ENCODE measurements around the gene RGS7. TPM values are rescaled to one million over a fixed set of nuclear protein-coding genes. Genes with fewer than 3 reads are reported as not detected.
"Not testable (repeated sequence)": the region's sequence is repeated elsewhere in the genome, so short reads cannot be mapped to it uniquely, and the experiment has no call there.

RGS7 gene
- polyA plus RNA-seq, 1 donor (not counting 4 experiments of a cell fraction or from before 2014, with no cell fraction given), result not detected

- no peak for FAIRE-seq
- DNase-seq (ENCODE audit: low read depth, low spot score), result no peak
- Histone ChIP-seq H3K9me3 (ENCODE audit: control insufficient read depth, low read depth, low read length) (no peaks in the 10 kb centered on the region), H3K27ac (ENCODE audit: control insufficient read depth, insufficient read depth, low read length) (no peak overlapping the region), H3K4me1 (ENCODE audit: control insufficient read depth, extremely low read depth, insufficient read depth, low read length) (no peaks in the 10 kb centered on the region), H3K9ac (ENCODE audit: control insufficient read depth, extremely low read depth, insufficient read depth, low read length) (no peak overlapping the region), H3K36me3 (ENCODE audit: control insufficient read depth in 2 of 2, extremely low read depth in 1 of 2, insufficient read depth in 2 of 2, low read length in 2 of 2) (no peaks in the 10 kb centered on the region), H3K79me2 (ENCODE audit: control insufficient read depth, insufficient read depth, low read length) (no peaks in the 10 kb centered on the region), H3K4me2 (ENCODE audit: control insufficient read depth, extremely low read depth, insufficient read depth, low read depth, low read length) (no peak overlapping the region), H3K4me3 (ENCODE audit: control insufficient read depth in 2 of 3, extremely low read depth in 1 of 3, insufficient read depth in 2 of 3, low read depth in 1 of 3, low read length in 3 of 3) (no peak overlapping the region), H3K9me1 (ENCODE audit: control insufficient read depth, extremely low read depth, insufficient read depth, low read length) (no peaks in the 10 kb centered on the region), H2AFZ (ENCODE audit: control insufficient read depth, low read length) (no peak overlapping the region), H3K27me3 (ENCODE audit: control insufficient read depth, extremely low read depth, insufficient read depth, low read length) (no peaks in the 10 kb centered on the region), H4K20me1 (ENCODE audit: control insufficient read depth, extremely low read depth, insufficient read depth, low read length) (no peaks in the 10 kb centered on the region)
- dilution Hi-C loops (cut with MboI; ENCODE audit: extremely low pct_ligation_motif_present, low sequenced_read_pairs), result no loop called here
- TF ChIP-seq, protein P1, sequence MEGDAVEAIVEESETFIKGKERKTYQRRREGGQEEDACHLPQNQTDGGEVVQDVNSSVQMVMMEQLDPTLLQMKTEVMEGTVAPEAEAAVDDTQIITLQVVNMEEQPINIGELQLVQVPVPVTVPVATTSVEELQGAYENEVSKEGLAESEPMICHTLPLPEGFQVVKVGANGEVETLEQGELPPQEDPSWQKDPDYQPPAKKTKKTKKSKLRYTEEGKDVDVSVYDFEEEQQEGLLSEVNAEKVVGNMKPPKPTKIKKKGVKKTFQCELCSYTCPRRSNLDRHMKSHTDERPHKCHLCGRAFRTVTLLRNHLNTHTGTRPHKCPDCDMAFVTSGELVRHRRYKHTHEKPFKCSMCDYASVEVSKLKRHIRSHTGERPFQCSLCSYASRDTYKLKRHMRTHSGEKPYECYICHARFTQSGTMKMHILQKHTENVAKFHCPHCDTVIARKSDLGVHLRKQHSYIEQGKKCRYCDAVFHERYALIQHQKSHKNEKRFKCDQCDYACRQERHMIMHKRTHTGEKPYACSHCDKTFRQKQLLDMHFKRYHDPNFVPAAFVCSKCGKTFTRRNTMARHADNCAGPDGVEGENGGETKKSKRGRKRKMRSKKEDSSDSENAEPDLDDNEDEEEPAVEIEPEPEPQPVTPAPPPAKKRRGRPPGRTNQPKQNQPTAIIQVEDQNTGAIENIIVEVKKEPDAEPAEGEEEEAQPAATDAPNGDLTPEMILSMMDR (optimal IDR thresholded peaks at IDR 0.05 in 1 of 3, IDR thresholded peaks at IDR 0.05 in 1 of 3, conservative IDR thresholded peaks at IDR 0.05 in 1 of 3; ENCODE audit: extremely low read depth in 1 of 3, insufficient read depth in 2 of 3, low read length in 3 of 3), result no peak
- TF ChIP-seq EZH2 (IDR thresholded peaks at IDR 0.05; ENCODE audit: low read length), result no peak
Measured at GRCh38 chr1:241143765-241144442, 213.1 kb downstream of the RGS7 start.

GRCh38 chr1:241142493-241142892 lies 214.5 kb downstream of the RGS7 start:
- Histone ChIP-seq H3K36me3 (ENCODE audit: control insufficient read depth in 2 of 2, extremely low read depth in 1 of 2, insufficient read depth in 2 of 2, low read length in 2 of 2) (no peaks in the 10 kb centered on the region), H3K27me3 (ENCODE audit: control insufficient read depth, extremely low read depth, insufficient read depth, low read length) (no peaks in the 10 kb centered on the region), H3K4me2 (ENCODE audit: control insufficient read depth, extremely low read depth, insufficient read depth, low read depth, low read length) (no peak overlapping the region), H4K20me1 (ENCODE audit: control insufficient read depth, extremely low read depth, insufficient read depth, low read length) (no peaks in the 10 kb centered on the region), H2AFZ (ENCODE audit: control insufficient read depth, low read length) (no peak overlapping the region), H3K9ac (ENCODE audit: control insufficient read depth, extremely low read depth, insufficient read depth, low read length) (no peak overlapping the region), H3K9me3 (ENCODE audit: control insufficient read depth, low read depth, low read length) (no peaks in the 10 kb centered on the region), H3K4me1 (ENCODE audit: control insufficient read depth, extremely low read depth, insufficient read depth, low read length) (no peaks in the 10 kb centered on the region), H3K79me2 (ENCODE audit: control insufficient read depth, insufficient read depth, low read length) (no peaks in the 10 kb centered on the region), H3K27ac (ENCODE audit: control insufficient read depth, insufficient read depth, low read length) (no peak overlapping the region), H3K4me3 (ENCODE audit: control insufficient read depth in 2 of 3, extremely low read depth in 1 of 3, insufficient read depth in 2 of 3, low read depth in 1 of 3, low read length in 3 of 3) (no peak overlapping the region), H3K9me1 (ENCODE audit: control insufficient read depth, extremely low read depth, insufficient read depth, low read length) (no peaks in the 10 kb centered on the region)
- DNase-seq (ENCODE audit: low read depth, low spot score), result no peak
- no peak for FAIRE-seq
- dilution Hi-C loops (cut with MboI; ENCODE audit: extremely low pct_ligation_motif_present, low sequenced_read_pairs), result no loop called here
- no peak for TF ChIP-seq EZH2 (IDR thresholded peaks at IDR 0.05; ENCODE audit: low read length)
- TF ChIP-seq, protein P1 (optimal IDR thresholded peaks at IDR 0.05 in 1 of 3, IDR thresholded peaks at IDR 0.05 in 1 of 3, conservative IDR thresholded peaks at IDR 0.05 in 1 of 3; ENCODE audit: extremely low read depth in 1 of 3, insufficient read depth in 2 of 3, low read length in 3 of 3), result no peak

- H3K9me3 ChIP-seq (ENCODE audit: control insufficient read depth, low read depth, low read length); H3K4me1 ChIP-seq (ENCODE audit: control insufficient read depth, extremely low read depth, insufficient read depth, low read length); H3K79me2 ChIP-seq (ENCODE audit: control insufficient read depth, insufficient read depth, low read length); H2AFZ ChIP-seq (ENCODE audit: control insufficient read depth, low read length); H3K9ac ChIP-seq (ENCODE audit: control insufficient read depth, extremely low read depth, insufficient read depth, low read length); H3K36me3 ChIP-seq (ENCODE audit: control insufficient read depth in 2 of 2, extremely low read depth in 1 of 2, insufficient read depth in 2 of 2, low read length in 2 of 2); H3K4me2 ChIP-seq (ENCODE audit: control insufficient read depth, extremely low read depth, insufficient read depth, low read depth, low read length); H4K20me1 ChIP-seq (ENCODE audit: control insufficient read depth, extremely low read depth, insufficient read depth, low read length); H3K4me3 ChIP-seq (ENCODE audit: control insufficient read depth in 2 of 3, extremely low read depth in 1 of 3, insufficient read depth in 2 of 3, low read depth in 1 of 3, low read length in 3 of 3); DNase-seq (ENCODE audit: low read depth, low spot score); FAIRE-seq; dilution Hi-C loops (cut with MboI; ENCODE audit: extremely low pct_ligation_motif_present, low sequenced_read_pairs); H3K27ac ChIP-seq (ENCODE audit: control insufficient read depth, insufficient read depth, low read length); H3K9me1 ChIP-seq (ENCODE audit: control insufficient read depth, extremely low read depth, insufficient read depth, low read length); H3K27me3 ChIP-seq (ENCODE audit: control insufficient read depth, extremely low read depth, insufficient read depth, low read length): not testable (repeated sequence)
Measured at GRCh38 chr1:241141646-241142045, 215.4 kb downstream of the RGS7 start.

Data from keratinocyte (primary cell).